ENCODE results near the gene AGPAT4.
"Not testable (repeated sequence)": the region's sequence is repeated elsewhere in the genome, so short reads cannot be mapped to it uniquely, and the experiment has no call there.

The AGPAT4 gene

DNA sequence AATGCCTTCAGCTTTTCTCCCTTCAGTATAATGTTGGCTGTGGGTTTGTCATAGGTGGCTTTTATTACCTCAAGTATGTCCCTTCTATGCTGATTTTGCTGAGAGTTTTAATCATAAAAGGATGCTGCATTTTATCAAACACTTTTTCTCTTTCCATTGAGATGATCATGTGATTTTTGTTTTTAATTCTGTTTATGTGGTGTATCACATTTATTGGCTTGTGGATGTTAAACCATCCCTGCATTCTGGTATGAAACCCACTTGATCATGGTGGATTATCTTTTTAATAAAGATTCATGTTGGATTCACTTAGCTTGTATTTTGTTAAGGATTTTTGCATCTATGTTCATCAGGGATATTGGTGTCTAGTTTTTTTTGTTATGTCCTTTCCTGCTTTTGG lies 150.5 kb downstream of the AGPAT4 start:
- DNase-seq (ENCODE audit: low read depth in 4 of 4, low spot score in 1 of 4), result not testable (repeated sequence)

DNA sequence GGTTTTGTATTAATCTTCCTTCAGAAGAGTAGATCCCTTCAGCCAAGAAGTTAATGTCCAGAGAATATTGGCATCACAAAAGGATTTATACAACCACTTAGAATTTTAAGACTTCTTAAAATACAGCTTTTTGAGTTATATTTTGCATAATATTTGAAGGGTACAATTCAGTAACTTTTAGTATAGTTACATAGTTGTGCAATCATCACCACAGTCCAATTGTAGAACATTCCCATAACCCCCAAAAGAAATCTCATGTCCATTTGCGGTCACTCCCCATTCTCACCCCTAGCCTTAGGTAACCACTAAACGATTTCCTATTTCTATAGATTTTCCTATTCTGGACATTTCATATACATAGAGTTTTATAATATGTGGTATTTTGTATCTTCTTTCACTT lies 155.9 kb downstream of the AGPAT4 start:
- no peak for DNase-seq (ENCODE audit: low read depth in 4 of 4, low spot score in 1 of 4)

DNA sequence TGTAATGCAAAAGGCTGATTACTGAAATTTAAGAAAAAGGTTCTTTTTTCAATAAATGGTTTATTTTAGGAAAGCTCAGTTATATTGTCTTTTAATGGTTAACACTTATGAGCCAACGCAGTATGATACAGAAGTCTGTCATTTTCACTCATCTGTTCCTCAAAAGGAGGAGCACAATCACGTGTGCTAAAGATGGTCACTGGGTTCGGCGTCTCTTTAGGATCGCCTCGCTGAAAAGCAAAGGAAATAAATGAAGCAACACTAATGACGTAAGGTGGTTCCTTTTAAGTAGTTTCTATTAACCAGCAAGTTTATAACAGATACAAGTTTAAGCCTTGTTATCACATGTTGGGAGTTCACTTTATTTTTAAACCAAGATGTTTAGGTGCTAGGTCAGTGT lies 156.6 kb downstream of the AGPAT4 start:
- no peak for DNase-seq (ENCODE audit: low read depth in 4 of 4, low spot score in 1 of 4)

DNA sequence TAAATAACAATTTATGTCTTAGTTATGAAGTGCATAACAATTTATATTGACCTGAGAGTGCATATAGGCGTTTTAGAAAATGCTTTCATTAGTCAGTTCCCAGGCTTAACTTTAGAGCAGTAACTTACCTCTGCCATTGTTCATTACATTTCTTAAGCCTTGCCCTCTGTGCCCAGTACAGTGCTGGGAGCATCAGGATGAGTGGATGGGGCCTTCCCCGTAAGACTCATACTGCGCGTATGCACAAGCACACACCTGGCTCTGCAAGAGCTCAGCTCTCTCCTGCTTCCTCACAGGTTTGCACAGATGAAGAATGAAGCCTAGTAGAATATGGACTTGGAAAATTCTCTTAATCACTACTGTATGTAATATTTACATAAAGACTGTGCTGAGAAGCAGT lies 157.3 kb downstream of the AGPAT4 start:
- DNase-seq (ENCODE audit: low read depth in 4 of 4, low spot score in 1 of 4), result no peak

DNA sequence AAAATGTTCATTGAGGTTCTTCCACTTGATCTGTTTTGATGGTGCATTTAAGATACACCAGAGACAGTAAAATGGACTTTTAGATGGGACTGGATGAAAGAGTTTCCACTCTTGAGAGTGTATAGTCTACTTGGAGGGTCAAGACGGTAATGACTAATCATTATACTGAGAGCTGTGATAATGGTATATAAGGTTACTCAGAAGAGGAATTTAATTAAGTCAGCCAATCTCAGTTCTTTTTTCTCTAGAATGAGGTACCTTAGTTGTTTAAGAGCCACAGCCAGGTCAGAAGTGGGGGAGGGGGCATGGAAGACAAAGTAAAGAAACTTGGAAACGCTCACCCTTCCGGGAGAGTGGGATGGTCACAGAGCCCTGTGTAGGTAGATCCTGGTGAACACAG lies 158.4 kb downstream of the AGPAT4 start:
- DNase-seq (ENCODE audit: low read depth in 4 of 4, low spot score in 1 of 4), result no peak

DNA sequence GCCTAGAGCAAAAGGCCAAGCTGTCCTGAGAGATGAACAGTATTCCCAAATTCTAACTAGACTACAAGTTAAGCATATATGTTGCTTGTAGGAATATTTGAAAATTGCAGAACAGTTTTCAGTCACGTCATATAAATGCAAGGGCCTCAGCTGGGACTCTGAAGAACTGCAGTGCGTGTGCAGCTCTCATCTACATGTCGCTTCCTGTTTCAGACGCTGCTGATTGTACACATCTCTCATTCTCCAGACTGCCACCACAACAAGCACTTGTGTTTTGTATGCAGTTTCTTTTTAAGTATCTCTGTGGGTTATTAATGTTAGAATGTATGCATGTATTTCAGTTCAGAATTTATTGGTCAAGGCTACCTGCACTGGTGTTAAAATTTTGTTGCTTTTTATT lies 162.6 kb downstream of the AGPAT4 start:
- no peak for DNase-seq (ENCODE audit: low read depth in 4 of 4, low spot score in 1 of 4)

DNA sequence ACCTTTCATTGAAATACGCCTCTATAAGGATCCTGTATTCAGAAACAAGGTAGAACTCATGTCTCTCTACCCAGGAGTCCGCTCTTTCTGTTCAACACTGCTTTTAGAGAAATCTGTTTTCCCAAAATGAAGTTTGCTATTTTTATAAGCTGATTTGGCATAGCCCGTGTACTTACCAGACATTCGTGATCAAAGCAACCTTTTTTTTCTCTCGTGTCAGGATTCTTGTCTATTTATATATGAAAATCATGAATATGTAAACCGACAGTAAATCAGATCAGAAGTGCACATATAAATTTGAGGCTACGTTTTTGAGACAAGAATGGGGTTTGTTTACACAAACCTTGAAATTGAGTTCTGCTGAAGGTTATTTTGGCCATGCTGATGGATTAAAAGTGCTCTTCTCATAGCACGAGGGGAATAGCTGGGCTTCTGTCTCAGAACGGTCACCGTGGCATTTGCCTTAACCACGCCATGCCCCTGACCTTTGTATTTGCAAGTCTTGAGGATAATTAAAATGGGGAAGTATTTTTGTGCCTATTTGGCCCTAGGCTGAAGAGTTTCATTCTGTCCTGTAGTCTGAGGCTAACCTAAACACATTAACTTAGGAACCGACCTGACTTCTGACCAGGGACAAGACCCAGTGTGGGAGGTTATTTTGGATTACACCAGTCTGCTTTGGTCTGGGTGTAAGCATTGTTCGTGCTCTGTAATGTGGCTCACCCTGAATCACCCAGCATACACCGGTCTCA lies 163.7 kb downstream of the AGPAT4 start:
- DNase-seq (ENCODE audit: low read depth in 4 of 4, low spot score in 1 of 4), result no peak

DNA sequence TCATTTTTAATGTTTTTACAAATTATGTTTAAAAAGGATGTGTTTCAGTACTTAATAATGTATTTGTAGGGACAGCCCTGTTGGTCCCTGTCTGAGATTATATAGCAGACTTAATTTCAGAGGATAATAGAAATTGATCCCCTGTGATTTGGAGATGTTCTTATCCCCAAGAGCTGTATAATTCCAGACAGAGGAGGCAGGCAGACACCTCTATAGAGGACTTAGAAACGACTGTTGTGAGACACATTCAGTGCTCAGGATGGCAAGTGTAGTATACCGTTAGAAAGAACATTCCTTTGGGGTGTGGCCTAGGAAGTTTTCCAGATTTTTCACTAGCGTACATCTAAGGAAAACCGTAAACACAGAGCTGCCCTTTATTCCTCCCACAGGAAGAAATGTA lies 164.5 kb downstream of the AGPAT4 start:
- no peak for DNase-seq (ENCODE audit: low read depth in 4 of 4, low spot score in 1 of 4)

DNA sequence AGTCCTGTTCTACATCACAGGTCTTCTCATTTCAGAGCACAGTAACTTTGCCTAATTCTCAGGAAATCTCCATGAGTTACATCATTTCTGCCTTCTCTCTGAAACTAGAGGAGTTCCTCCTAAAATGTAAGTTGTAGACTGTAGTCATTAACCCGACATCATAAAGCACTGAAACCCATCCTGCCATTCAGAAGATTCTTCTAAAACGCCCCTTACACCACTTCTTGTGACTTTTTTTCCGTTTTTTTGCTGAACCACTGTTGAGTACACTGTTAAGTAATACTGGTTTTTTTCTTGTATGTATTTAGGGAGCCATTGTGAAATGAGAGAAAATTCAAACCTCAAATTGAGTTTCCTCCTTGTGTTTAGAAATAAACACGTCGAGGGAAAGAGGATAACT lies 164.9 kb downstream of the AGPAT4 start:
- DNase-seq (ENCODE audit: low read depth in 4 of 4, low spot score in 1 of 4), result no peak

DNA sequence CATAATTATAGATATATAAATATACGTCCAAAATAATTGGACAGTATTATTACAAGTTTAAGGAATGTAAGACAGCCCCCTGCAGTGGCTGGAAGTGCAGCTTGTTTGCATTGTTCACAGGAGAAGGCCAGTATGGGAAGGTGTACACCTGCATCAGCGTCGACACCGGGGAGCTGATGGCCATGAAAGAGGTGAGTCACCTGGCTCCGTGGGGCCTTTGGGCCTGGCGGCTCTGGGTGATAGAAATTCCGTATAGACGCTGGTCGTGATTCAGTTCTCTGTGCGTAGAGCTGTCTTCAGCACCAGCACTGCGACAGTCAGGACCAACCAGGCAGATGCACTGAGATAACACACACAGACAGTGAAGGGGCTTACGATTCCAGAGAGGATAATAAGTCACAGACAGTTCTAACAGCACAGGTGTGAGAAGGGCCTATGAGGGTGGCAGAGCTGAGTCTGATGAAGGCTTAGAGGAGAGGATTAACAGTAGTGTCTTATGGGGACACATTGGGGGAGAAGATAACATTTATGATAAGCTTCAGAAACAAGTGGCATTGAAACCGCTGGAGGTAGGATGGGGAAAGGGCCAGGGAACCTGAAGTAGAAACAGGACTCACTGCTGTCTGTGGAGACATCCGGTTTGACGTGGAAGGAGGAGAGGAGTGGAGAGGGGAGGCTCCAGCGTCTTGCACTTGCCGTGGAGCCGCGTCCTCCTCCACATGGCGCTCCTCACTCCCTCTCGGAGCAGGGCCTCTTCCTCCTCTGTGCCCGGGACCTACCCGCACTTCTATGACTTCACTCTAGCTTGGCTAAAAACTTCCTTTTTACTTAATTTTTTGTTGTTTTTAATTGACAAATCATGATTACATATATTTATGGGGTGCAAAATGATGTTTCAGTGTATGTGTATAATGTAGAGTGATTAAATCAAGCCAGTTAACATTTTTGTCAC lies 165.8 kb downstream of the AGPAT4 start:
- no peak for DNase-seq (ENCODE audit: low read depth in 4 of 4, low spot score in 1 of 4)

DNA sequence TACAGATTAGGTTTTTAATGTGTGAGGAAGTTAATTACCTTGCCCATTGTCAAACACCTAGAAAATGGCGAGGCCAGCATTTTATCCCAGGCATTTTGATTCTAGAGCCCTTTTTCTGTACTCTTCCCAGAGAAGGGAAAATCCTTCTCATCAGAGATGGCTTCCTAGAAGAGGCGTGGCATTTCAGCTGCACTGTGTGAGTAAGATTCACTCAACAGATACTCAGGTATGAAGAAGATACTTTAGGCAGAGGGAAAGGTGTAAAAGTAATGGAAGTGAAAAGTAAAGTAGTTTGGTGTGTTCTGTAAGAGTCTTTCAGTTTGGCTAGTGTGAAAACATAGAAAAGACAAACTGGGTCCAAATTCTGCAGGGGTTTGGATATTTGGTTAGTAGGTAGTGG lies 168.5 kb downstream of the AGPAT4 start:
- DNase-seq (ENCODE audit: low read depth in 4 of 4, low spot score in 1 of 4), result no peak

DNA sequence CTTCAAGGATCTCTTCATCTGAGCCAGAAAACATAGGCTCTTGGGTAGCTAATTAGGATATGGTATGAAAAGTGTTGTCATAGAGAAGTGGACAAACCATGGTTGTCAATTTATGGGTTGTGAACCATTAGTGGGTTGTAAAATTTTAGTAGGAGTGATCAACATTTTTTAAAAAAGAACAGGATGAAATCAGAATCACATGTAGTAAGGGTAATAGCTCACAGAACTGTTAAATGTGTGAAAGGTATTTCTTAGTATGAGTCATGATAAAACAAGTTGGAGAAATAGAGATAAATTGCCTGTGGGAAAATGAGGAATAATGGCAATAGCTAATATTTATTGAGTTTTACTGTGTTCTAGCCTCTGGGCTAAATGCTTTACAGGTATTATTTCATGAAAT lies 168.9 kb downstream of the AGPAT4 start:
- DNase-seq (ENCODE audit: low read depth in 4 of 4, low spot score in 1 of 4), result no peak

DNA sequence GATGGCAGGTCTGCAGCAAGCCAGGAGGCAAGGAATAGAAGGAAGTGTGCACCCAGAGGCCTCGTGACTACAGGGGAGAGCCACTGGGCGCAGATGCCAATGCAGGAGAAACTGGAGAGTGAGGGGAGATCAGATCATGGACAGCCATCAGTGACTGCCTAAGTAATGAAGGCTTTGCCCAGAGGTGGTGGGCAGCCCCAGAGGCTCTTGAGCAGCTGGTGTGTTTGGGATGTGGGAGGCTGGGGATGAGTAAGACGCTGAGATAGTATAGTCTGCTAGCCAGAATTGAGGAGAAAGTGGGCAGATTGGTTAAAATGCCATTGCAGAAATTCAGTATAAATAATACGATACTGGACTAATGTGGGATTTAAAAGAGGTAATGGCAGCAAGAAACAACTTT lies 170.4 kb downstream of the AGPAT4 start:
- no peak for DNase-seq (ENCODE audit: low read depth in 4 of 4, low spot score in 1 of 4)

DNA sequence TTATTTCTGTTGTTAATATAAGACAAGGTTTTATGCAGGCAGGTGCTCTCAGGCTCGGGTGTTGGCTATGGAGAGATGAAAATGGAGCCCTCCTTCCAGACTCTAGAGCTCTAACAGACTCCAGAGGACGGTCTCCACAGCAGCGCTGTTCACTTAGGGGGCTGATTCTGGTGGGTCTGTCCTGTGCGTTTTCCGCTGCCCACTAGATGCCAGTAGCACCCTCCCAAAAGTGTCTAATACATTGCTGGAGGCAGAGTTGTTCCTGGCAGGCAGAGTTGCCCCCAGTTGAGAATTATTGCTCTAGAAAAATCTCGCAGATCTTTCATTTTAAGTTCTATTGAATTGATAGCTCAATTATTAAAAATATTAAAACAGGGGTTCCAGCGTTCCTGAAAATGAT lies 172.3 kb downstream of the AGPAT4 start:
- no peak for DNase-seq (ENCODE audit: low read depth in 4 of 4, low spot score in 1 of 4)

DNA sequence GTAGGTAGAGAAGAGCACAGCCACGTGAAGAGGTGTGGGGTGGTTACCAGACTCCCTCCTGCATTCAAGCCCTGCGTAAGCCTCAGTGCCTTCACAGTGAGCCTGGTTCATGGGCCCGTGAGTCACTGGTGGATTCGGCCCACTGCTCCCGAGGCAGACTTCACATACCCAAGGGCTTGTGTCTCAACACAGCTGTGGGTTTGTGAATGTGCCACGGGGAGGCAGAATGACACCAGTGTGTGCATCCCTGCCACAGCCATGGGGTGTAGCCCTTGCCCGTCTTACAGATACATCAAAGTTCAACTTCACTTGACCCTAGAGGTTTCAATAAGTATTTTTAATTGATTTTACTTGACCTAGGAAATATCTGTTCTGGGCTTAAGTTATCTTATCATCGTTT lies 173.8 kb downstream of the AGPAT4 start:
- DNase-seq (ENCODE audit: low read depth in 4 of 4, low spot score in 1 of 4), result no peak

DNA sequence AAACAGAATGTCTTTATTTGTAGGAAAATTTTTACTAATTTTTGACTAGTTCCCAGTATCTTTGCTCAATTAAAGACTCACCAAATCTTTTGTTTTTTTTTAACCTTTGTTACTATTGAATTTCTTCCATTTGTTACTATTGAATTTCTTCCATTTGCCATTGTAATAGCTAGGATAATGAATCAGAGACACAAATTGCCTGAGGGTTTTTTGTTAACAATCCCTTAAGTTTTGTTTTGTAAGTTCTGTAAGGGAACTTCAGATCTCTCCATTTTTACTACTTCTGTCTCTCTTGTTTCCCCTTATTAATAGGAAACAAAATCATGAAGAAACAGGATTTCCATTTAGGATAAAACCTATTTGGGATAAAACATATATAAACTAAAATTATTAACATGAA lies 177.9 kb downstream of the AGPAT4 start:
- DNase-seq (ENCODE audit: low read depth in 4 of 4, low spot score in 1 of 4), result no peak

DNA sequence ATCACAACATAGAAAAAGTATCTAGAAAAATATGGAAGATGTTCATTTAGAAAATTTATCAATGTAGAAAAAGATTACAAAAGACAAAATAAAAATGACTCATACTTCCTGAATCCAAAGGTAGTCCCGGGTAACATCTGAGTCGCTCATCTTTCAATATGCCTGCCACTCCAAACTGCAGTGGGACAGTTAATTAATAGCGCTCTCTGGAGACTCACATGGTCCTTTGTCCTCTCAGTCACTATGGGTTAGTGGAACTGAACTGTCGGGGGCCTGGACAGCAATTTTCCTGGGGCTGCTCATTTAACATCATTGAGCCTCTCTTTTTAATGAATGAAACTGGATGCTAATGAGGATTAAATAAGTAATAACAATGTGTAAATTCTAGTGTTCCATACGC lies 178.9 kb downstream of the AGPAT4 start:
- DNase-seq (ENCODE audit: low read depth in 4 of 4, low spot score in 1 of 4), result no peak

DNA sequence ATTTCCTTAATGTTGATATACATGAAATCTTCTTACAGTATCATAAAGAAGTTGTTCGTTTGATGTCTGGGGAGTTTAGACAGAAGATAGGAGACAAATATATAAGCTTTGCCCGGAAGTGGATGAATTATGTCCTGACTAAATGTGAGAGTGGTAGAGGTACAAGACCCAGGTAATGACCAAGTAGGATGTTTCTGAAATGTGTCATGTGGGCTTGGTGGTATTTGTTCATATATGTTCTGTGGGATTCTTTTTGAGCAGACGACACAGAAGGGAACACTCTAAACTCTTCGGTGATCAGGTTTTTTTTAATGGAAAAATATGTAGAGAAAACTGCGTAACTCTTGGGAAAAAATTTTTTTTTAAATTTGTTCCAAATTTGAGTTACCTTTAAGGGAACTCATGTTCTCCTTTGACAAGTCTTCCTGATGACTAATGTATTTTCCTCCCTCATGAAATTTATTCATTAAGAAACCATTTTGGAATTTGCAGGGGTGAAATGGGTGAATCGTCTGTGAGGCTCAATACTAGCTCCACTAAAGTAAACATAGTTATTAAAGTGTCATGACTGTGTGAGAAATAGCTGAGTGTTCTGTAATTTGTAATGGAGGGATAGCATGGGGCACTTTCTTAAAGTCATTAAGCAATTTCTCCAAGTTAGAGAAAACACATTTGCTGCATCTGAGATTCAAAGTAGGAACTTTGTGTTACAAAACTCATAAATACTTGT lies 181.7 kb downstream of the AGPAT4 start:
- DNase-seq (ENCODE audit: low read depth in 4 of 4, low spot score in 1 of 4), result no peak

DNA sequence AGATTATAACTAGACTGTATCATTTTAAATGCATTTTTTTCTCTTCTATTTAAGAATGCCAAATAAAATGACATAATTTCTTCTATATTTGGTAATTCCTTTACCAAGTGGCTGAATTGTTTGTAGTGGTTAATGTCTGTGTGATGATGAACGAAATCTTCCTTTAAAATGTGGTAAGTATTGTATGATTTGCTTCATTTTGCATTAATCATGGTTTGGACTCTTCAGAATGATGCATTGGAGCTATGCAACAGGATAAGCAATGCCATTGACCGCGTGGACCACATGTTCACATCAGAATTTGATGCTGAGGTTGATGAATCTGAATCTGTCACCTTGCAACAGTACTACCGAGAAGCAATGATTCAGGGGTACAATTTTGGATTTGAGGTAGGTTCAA lies 182.7 kb downstream of the AGPAT4 start:
- no peak for DNase-seq (ENCODE audit: low read depth in 4 of 4, low spot score in 1 of 4)

DNA sequence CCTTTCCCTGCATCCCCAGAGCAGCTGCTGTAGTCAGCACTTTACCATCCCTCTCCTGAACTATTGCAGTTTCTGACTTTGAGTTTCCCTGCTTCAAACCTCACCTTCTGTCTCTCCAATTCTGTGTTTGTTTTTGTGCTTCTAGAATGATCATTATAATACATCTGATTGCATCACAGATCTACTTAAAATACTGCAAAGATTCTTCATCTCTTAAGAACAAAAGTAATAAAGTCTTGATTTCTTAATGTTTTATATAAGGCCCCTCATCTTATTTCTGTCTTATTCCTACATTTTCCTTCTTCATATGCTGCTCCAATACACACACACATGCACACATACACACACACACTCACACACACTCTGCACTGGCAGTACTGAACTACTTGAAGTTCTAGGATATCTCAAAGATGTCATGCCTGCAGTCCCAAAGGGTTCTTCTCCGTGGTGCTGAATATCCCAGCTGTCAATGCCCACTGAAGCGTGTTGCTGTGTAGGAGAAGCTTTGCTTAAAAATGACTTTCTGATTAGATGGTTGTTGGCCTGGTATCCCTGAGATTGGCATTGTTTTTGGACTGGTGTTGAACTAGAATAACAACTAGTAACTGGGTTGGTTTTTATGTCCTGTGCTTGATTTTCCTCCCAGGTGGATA lies 185.1 kb downstream of the AGPAT4 start:
- no peak for DNase-seq (ENCODE audit: low read depth in 4 of 4, low spot score in 1 of 4)

DNA sequence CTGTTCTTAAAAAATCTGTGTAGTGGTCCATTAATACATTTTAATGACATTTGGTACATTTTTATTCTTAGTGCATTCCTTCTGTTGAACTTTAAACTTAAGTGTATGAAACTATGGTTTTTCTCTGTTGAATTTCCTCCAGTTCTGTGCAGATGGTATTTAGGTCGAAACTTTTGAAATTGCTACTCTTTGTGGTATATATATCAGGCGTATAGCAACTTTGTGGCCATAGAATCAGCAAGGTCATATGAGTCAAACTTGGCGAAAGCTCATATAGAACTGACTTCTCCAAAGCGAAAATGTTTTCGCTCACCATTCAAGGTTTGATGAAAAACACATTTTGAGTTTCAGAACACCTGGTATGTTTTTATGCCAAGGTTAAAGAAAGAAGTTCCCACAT lies 188.6 kb downstream of the AGPAT4 start:
- no peak for DNase-seq (ENCODE audit: low read depth in 4 of 4, low spot score in 1 of 4)
